HepG2 (cell line): ENCODE results near the gene NR2F6. TPM values are rescaled to one million over a fixed set of nuclear protein-coding genes. Genes with fewer than 3 reads are reported as not detected.

Source experiments
- ISX ChIP-seq: sonication (generic); formaldehyde crosslinking; conservative IDR thresholded peaks from 2 replicates; pipeline ENCODE4 v1.5.0; 2020; ENCODE audit warnings: missing genetic modification reagents
- NCOA2 ChIP-seq: sonication (generic); formaldehyde crosslinking; IDR thresholded peaks from 2 replicates; pipeline ENCODE4 v1.8.0; 2022; ENCODE audit warnings: inconsistent platforms
- POLR2AphosphoS5 ChIP-seq: IDR thresholded peaks from 2 replicates; pipeline ENCODE4 v1.6.1; 2012; ENCODE audit warnings: low read depth, low read length
- PRMT3 ChIP-seq: sonication (generic); formaldehyde crosslinking; IDR thresholded peaks from 2 replicates; pipeline ENCODE4 v1.8.1; 2022; ENCODE audit warnings: low read depth, mild to moderate bottlenecking, moderate library complexity, missing genetic modification reagents, borderline replicate concordance
- RFX1 ChIP-seq: fragments of 450-650 bp; IDR thresholded peaks from 2 replicates; pipeline ENCODE4 v1.6.1; 2017
- SIN3A ChIP-seq: IDR thresholded peaks from 2 replicates; pipeline ENCODE4 v1.6.1; 2011; ENCODE audit warnings: low read depth, mild to moderate bottlenecking, control low read depth, low read length, borderline replicate concordance
- SNAPC5 ChIP-seq: sonication (generic); formaldehyde crosslinking; IDR thresholded peaks from 2 replicates; pipeline ENCODE4 v1.8.1; 2023; ENCODE audit warnings: mild to moderate bottlenecking, missing genetic modification reagents, borderline replicate concordance
- SP140L ChIP-seq: sonication (generic); formaldehyde crosslinking; IDR thresholded peaks from 2 replicates; pipeline ENCODE4 v1.4.0; 2020; ENCODE audit warnings: missing genetic modification reagents, borderline replicate concordance
- TEAD2 ChIP-seq: sonication (generic); formaldehyde crosslinking; IDR thresholded peaks from 2 replicates; pipeline ENCODE4 v1.9.0; 2021; ENCODE audit warnings: missing genetic modification reagents
- TIGD3 ChIP-seq: sonication (generic); formaldehyde crosslinking; IDR thresholded peaks from 2 replicates; pipeline ENCODE4 v1.5.1; 2020; ENCODE audit warnings: mild to moderate bottlenecking, missing genetic modification reagents, borderline replicate concordance
- U2AF2 ChIP-seq: fragments of 200-400 bp; formaldehyde crosslinking; IDR thresholded peaks from 2 replicates; pipeline ENCODE4 v1.6.1; 2017; ENCODE audit warnings: low read depth, mild to moderate bottlenecking, low read length
- ZMAT3 ChIP-seq: sonication (generic); formaldehyde crosslinking; conservative IDR thresholded peaks from 2 replicates; pipeline ENCODE4 v1.7.0; 2021; ENCODE audit warnings: missing genetic modification reagents
- ZNF30 ChIP-seq: sonication (generic); formaldehyde crosslinking; IDR thresholded peaks from 2 replicates; pipeline ENCODE4 v1.5.0; 2020; ENCODE audit warnings: mild to moderate bottlenecking, missing genetic modification reagents
- ZNF354B ChIP-seq: sonication (generic); formaldehyde crosslinking; IDR thresholded peaks from 2 replicates; pipeline ENCODE4 v1.8.0; 2022; ENCODE audit warnings: mild to moderate bottlenecking, missing genetic modification reagents
- ZNF44 ChIP-seq: sonication (generic); formaldehyde crosslinking; IDR thresholded peaks from 2 replicates; pipeline ENCODE4 v1.5.1; 2020; ENCODE audit warnings: mild to moderate bottlenecking, missing genetic modification reagents
- ZNF543 ChIP-seq: sonication (generic); formaldehyde crosslinking; IDR thresholded peaks from 2 replicates; pipeline ENCODE4 v1.4.0; 2020; ENCODE audit warnings: mild to moderate bottlenecking, missing genetic modification reagents
- ZNF629 ChIP-seq: sonication (generic); formaldehyde crosslinking; conservative IDR thresholded peaks from 2 replicates; pipeline ENCODE4 v1.5.0; 2020; ENCODE audit warnings: missing genetic modification reagents
- ZNF768 ChIP-seq: sonication (generic); formaldehyde crosslinking; IDR thresholded peaks from 2 replicates; pipeline ENCODE4 v1.4.0; 2020; ENCODE audit warnings: missing genetic modification reagents
- ZNF781 ChIP-seq: sonication (generic); formaldehyde crosslinking; IDR thresholded peaks from 2 replicates; pipeline ENCODE4 v1.5.1; 2020; ENCODE audit warnings: borderline replicate concordance, mild to moderate bottlenecking, missing genetic modification reagents; ENCODE audit errors: not compliant biosample characterization
- polyA plus RNA-seq, 8 experiments: library from polyadenylated mRNA; depleted of rRNA in 3 of 8; stranded (reverse) in 7 of 8; unstranded in 1 of 8; fragments of >200 nt; fragmentation: Illumina TruSeq in 4 of 8; extraction: Trizol in 4 of 8; gene quantifications; 2 replicates each; pipeline versions ENCODE4 v1.2.1 to v1.2.3, GENCODE V29; 2011 to 2016; ENCODE audit warnings: low read depth in 4 of 8, missing spikeins in 1 of 8, mixed read lengths in 1 of 8; ENCODE audit not compliant: insufficient read depth in 1 of 8
- total RNA-seq, 5 experiments: library from RNA; depleted of rRNA; stranded (reverse); fragments of >200 nt; fragmentation: Illumina TruSeq; extraction: Trizol; gene quantifications; 2 replicates each; pipeline ENCODE4 v1.2.3, GENCODE V29; 2016; ENCODE audit warnings: low read depth in 1 of 5
- TF ChIP-seq, protein P1 (sequence below): IDR thresholded peaks from 2 replicates; pipeline ENCODE4 v1.6.1; 2012; ENCODE audit warnings: low read length, improper control_type of control experiment
- TF ChIP-seq, protein P2 (sequence below): IDR thresholded peaks from 2 replicates; pipeline ENCODE4 v1.6.1; 2016; ENCODE audit warnings: missing compliant biosample characterization, missing genetic modification reagents, borderline replicate concordance

NR2F6 gene
- total and polyA plus RNA-seq, 2 of the 13 experiments (the other 11 are each of a cell fraction or from before 2014, with no cell fraction given): 30.9 to 72.4 TPM

GRCh38 chr19:17226002-17226933 is 19.5 kb downstream of the NR2F6 start, which contains the start of gene OCEL1 (continued):
- TF ChIP-seq, protein P1, sequence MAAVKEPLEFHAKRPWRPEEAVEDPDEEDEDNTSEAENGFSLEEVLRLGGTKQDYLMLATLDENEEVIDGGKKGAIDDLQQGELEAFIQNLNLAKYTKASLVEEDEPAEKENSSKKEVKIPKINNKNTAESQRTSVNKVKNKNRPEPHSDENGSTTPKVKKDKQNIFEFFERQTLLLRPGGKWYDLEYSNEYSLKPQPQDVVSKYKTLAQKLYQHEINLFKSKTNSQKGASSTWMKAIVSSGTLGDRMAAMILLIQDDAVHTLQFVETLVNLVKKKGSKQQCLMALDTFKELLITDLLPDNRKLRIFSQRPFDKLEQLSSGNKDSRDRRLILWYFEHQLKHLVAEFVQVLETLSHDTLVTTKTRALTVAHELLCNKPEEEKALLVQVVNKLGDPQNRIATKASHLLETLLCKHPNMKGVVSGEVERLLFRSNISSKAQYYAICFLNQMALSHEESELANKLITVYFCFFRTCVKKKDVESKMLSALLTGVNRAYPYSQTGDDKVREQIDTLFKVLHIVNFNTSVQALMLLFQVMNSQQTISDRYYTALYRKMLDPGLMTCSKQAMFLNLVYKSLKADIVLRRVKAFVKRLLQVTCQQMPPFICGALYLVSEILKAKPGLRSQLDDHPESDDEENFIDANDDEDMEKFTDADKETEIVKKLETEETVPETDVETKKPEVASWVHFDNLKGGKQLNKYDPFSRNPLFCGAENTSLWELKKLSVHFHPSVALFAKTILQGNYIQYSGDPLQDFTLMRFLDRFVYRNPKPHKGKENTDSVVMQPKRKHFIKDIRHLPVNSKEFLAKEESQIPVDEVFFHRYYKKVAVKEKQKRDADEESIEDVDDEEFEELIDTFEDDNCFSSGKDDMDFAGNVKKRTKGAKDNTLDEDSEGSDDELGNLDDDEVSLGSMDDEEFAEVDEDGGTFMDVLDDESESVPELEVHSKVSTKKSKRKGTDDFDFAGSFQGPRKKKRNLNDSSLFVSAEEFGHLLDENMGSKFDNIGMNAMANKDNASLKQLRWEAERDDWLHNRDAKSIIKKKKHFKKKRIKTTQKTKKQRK: no peak
- TF ChIP-seq SIN3A (no peak), RFX1 (no peak), SP140L (CRISPR knock-in tag) (0 out of 2 replicates have a peak, but pooled peaks have one; percentile 27), TIGD3 (CRISPR knock-in tag) (no peak), ZNF354B (CRISPR knock-in tag) (no peak), ZNF44 (CRISPR knock-in tag) (peak; percentile 25; the same call in 1 of the 2 replicates), U2AF2 (no peak), ZNF543 (CRISPR knock-in tag) (peak; percentile 68), TEAD2 (CRISPR knock-in tag) (no peak), ZNF768 (CRISPR knock-in tag) (peak; percentile 57; the same call in 1 of the 2 replicates), ISX (no peak), ZNF629 (CRISPR knock-in tag) (no peak), ZNF781 (CRISPR knock-in tag) (no peak), ZMAT3 (CRISPR knock-in tag) (peak; percentile 64; the same call in 1 of the 2 replicates), ZNF30 (CRISPR knock-in tag) (no peak), NCOA2 (CRISPR knock-in tag) (peak; percentile 17; the same call in 1 of the 2 replicates), SNAPC5 (CRISPR knock-in tag) (peak; percentile 59; the same call in 1 of the 2 replicates), POLR2AphosphoS5 (peak; percentile 86), PRMT3 (CRISPR knock-in tag) (no peak)
- TF ChIP-seq, protein P2, sequence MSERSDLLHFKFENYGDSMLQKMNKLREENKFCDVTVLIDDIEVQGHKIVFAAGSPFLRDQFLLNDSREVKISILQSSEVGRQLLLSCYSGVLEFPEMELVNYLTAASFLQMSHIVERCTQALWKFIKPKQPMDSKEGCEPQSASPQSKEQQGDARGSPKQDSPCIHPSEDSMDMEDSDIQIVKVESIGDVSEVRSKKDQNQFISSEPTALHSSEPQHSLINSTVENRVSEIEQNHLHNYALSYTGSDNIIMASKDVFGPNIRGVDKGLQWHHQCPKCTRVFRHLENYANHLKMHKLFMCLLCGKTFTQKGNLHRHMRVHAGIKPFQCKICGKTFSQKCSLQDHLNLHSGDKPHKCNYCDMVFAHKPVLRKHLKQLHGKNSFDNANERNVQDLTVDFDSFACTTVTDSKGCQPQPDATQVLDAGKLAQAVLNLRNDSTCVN: peak; percentile 31; the same call in 1 of the 2 replicates
